ENCODE data around the gene NOL4L.

Gene NOL4L

DNA sequence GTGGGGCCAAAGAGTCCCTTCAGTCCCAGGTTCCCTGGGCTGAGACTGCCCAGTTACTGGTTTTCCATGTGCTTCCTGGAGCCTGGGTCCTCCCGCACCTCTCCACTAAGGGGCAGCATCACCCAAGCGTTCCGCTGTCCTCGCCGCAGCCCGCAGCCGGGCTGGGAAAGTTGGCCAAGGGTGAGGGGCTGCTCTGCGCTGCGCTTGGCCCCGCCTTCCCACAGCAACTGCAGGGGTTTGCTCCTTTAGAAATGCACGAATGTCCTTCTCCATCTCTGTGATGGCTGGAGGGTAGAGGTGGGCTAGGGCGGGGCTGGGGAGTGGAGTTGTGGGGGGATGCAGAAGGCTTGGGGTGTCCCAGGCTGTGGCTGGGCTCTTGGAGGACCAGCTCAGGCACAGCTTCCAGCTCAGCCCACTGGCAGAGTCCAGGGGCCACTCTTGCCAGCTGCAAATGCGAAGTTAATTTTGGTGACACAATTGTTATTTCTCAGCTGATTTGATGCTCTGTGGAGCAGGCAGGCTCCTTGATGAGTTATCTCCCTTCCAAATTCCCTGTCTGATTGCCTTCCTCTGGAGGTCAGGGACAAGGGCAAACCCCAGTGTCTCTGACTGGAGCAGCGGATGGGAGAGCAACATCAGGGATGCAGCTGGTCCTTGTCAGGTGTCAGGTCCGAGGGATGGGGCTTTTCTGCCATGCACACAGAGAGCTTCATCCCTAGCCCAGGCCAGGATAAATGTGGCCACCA lies 63.2 kb downstream of the NOL4L start:
- peak; percentile 47 for DNase-seq

DNA sequence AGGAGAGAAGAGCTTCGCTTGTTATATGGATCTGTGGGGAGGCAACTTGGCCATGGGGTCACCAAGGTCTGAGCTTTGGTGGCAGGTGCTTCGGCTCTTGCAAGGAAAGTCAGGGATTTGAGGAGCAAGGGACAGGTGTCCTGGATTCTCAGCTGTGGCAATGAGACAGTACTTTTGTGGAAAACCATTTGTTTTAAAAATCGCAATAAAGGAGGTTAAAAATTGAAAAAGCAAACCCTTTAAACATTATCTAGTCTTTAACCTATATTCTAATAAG lies 64.3 kb downstream of the NOL4L start:
- DNase-seq = no peak

DNA sequence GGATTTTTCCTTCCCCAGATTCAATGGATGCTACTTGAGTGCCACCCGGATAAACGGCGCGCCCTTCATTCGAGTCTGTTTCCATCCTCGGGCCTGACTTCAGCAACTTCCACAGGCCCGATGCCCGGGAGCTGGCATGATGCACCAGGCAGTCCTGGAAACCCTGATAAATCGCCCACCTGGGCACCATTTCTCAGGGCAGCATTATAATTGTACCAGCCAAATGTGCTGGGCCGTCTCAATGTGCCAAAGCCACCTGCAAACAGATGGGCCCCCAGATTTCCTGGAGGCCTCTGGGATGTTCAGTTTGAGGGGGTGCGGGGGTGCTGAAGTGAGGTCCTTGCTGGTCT lies 65.8 kb downstream of the NOL4L start:
- DNase-seq = no peak

DNA sequence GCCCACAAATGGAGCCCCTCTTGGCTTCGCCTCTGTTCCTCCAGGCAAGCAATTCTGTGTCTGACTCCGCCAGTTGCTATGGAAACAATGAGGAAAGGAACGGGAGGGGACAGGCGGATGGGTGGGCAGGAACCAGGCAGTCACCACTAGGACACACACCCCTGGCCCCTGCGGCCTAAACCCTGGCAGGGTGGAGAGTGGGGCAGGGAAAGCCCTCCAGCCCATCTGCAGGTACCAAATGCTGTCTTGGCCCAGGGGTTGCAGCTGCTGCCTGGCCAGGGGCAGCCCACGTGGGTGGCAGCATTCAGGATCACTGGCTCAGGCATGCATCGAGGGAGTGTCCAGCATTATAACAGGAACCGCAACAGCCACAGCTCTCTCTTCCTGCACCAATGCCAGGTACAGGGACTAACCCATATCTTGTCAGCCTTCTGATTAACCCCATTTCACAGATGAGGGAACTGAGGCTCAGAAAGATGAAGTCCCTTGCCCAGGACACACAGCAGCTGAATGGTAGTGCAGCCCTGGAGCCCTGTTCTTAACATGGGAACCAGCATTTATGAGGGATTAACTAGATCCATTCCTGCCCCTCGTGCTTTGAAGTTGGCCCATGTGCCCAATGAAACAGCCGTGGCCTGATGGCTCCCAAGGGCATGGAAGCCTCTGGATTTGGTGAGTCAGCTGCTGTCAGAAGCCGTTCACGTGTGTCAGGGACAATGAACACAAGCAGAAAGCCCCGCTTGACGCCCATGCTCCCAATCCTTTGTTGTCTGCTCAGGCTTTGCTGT lies 66.3 kb downstream of the NOL4L start:
- no peak for DNase-seq

DNA sequence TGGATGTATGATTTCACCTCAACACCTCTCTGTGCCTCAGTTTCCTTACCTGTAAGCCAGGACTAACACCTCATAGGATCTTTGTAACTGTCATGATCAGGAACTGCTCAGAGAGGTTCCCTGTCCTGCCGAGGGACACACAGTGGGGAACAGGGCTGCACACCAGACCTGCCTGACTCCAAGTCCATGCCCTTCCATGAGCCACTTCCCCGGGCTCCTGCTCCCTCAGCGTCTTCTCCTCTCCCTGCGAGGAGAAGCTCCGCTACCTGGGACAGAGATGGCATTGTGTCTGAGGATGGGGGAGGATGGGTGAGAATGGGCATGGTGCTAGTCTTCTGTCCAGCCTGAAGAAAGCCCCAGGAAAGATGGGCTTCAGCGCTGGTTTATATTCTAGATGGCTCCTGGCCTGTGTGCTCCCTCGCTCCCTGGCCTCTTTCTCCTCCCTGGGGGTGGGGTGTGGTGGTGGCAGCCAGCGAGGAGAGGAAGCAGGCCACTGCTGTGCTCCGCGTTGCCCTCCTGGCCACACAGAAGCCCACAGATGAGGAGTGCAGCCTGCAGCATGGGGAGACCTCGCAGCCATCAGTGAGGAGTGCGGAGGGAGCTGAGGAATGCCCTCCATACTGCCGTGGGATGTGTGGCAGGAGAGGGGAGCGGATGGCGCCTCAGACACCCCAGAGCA lies 67.1 kb downstream of the NOL4L start:
- no peak for DNase-seq

DNA sequence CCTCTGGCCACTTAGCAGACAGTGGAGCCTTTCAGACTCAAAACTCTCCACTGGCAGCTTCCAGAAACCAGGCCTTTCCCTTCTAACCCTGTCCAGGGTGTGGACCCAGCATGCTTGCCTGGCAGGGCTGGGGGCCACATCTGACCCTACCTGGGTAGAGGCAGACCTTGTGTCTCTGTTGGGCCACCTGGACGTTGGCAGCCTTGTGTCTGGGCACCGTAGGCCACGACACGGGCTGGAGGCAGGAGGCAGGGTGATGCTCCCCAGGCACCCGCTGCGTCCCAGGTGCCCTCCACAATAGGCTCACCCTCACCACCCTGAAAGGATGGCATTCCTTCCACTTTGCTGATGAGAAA lies 67.6 kb downstream of the NOL4L start:
- no peak for DNase-seq

DNA sequence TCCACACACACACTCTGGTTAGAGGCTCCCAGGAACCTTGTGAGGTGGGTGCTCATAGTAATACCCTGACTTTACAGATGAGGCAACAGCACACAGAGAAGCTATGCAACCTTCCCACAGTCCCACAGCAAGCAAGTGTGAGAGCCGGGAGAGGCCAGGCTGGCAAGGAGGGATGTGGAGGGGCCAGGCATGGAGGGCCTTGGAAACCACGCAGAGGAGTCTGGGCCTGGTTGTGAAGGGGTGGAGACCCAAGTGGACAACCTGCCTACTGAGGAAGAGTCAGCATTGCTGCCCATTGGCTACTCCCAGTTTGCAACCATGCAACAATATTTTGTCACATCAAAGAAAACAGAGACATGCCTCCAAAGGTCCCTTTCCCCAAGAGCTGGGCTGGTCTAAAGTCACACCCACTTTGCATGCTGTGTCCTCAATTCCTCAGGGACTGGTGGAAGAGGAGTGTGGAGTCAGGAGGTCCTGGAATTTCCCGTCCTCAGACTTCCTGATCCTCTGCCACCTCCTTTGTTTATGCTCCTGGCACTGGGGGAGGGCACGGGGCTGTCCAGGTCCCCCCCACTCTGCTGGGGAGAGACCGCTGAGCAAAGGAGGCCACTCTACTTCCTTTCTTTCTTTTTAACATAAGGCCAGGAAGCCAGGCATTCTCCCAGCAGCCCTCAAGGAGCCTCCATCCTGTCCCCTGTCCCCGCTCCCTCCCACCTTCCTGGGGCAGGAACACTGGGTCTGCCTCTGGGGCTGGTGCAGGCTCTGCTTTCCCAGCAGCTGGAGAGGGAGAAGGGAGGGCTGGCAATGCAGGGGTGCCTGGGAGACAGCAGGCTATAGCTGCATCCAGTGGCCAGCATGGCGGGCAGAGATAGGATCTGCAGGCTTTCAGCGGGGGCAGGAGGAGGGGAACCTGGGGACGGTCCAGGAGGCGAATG lies 68.3 kb downstream of the NOL4L start:
- DNase-seq = no peak

DNA sequence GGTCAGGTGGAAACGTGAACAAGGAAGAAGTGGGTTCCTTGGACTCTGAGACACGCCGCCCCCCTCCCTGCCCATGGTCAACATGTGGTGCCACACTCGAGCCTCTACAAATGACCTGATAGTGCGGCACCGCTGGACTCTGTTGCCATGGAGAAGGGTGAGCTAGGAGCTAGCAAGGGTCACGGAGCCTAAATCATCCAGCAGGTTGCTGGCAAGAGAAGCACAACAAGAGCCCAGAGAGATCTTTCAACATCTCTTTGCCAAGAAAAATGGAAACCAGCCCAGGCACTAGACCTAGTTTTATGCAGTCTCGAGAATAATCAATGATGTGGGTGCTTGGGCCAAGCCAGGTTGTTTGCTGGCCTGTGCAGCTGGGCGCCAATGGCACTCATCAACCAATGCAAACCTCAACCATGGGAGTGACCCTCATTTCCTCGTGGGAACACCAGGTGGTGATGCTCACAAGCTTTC lies 69.5 kb downstream of the NOL4L start:
- DNase-seq = no peak

DNA sequence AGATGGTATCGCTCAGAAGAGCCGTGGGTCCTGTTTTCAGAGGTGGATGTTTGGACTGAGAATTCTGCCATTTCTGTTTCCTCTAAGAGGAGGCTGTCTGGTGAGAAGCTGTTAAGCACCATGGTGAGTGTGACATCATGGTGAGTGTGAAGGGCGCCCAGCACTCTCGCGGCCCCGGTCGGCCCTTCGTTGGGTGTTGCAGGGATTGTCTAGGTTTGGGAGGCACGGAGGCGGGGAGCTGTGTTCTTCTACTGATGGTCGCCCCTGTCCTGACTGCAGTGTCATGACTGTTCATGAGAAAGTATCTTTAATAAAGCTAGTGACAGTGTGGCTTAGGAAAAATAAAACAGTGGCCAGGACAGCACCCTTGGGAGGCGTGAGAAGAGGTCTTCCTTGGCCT lies 70.4 kb downstream of the NOL4L start:
- DNase-seq = no peak

DNA sequence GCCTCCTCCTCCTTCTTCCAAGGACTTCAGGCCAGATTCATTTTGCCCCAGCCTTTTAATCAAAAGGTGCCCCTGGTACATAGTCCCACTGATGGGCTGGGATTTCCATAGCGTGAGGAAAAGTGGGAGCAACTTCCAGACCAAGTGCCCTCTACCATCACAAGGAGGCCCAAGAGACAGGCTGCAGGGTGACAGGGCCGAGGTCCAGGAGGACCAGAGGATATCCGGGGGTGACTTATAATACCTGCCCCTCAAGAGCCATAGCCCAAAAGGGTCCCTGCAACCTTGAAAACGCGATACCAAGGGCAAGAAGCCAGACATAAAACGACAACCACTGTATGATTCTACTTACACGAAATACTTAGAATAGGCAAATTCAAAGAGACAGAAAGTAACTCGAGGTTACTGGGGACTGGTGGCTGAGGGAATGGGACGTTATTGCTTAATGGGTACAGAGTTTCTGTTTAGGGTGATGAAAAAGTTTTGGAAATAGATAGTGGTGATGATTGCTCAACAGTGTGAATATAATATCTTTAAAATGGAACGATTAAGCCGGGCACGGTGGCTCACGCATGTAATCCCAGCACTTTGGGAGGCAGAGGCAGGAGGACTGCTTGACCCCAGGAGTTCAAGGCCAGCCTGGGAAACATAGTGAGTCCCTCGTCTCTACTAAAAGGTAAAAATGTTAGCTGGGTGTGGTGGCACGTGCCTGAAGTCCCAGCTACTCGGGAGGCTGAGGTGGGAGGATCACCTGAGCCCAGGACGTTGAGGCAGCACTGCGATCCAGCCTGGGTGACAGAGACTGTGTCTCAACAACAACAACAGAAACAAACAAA lies 71.9 kb downstream of the NOL4L start:
- DNase-seq = no peak

DNA sequence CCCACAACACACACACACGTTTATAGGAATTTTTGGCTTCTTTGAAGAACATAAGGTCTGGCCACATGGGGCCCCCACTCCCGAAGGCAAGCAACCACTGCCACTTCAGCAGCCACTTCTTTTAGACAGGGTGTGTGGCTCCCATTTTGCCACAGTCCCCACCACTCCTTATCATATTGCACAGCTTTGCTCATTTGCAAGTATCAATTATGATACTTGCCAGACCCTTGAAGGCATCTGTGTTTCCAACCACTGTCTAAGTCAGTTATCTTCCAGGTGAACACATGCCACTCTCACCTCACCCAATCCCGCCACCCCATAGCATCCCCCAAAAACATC lies 73.1 kb downstream of the NOL4L start:
- DNase-seq = no peak

DNA sequence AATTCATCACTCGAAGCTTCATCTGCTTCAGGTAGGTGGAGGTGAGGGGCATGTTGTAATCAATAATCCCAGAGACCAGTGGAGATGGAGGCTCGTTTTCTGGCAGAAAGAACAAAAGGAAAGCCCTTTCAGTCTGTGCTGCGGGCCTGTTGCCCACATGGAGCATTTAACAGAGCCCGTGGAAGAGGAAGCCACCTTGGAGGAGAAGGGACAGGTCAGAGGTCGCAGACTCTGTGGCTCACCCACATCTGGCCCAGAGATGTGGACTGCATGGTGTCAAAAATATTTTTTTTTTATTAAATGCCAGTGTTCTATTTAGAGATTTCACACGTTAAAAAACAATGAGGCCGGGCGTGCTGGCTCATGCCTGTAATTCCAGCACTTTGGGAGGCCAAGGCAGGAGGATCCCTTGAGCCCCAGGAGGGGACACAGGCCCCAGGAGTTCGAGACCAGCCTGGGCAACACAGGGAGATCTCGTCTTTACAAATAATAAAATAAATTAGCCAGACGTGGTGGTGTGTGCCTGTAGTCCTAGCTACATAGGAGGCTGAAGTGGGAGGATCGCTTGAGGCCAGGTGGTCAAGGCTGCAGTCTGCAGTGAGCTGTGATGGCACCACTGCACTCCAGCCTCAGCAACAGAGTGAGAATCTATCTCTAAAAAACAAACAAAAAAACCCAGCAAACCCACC lies 73.6 kb downstream of the NOL4L start:
- no peak for DNase-seq

DNA sequence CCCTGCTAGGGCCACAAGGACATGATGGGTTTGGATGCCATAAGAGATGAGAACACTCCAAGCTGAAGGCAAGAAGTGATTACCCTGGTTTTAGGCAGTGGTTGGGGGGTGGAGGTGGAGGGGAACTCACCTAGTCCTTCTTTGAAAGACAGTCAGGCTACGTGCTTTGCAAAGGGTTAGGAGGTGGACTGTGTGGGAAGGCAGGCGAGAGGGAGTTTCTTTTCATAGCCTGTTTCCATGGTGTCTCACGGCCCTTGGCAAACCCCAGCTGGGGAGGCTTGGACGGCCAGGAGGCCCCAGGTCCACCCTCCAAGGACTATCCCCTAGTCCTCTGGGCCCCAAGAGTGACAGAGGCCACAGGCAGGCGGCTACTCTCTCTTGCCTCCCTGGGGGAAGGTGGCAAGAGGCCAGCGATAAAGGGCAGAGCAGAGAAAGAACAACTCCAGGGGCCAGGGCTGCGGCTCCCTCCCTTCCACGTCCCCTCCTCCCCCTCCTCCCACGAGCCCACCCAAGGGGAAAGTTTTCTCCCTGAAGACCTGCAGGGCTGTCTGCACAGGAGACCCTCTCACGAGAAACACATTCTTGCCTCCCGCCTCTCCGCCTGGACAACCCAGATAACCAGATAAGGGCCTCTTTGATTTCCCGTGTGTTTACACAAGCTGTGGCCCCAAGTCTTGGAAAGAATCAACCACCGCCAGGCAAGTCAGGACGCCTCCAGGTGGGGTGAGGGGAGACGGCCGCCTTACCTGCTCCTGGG lies 74.4 kb downstream of the NOL4L start:
- no peak for DNase-seq

DNA sequence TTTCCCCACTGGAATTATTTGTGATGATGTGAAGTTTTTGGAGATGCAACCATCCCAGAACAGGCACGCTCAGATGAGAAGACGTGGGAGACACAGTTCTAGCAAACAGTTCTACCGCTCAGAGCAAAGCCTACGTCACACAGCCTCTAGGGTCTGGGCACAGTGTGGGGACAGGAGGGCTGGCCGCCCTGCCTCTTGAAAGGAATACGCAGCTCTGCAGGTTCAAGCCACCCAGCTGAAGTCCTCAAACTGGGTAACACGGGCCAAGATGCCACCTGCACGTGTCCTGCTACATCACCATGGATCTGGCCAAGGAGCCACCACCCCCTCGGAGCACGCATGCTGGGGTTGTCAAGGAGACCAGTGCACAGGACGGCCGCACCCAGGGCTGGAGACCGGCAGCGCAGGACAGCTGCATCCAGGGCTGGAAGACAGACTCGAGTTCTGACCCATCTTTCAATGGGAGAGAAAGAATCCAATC lies 75.0 kb downstream of the NOL4L start:
- no peak for DNase-seq

DNA sequence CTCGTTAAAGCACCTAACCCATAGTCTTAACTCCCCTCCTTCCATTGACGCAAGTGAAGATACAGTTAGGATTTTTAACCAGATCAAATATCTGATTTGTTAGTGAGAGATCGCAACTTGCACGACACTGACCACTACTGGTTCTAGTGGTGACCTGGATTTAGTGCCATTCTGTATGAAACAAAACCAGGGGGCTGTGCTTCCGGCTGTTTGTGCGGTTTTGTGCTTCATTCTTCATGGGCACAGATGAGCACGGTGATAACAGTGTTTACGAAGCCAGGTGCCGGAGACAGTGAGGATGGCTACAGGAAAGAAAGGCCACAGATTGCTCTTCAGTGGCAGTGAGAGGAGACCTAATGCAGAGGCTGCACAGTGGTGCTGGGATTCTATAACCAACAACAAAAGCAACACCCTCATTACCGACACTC lies 75.5 kb downstream of the NOL4L start:
- DNase-seq = no peak

DNA sequence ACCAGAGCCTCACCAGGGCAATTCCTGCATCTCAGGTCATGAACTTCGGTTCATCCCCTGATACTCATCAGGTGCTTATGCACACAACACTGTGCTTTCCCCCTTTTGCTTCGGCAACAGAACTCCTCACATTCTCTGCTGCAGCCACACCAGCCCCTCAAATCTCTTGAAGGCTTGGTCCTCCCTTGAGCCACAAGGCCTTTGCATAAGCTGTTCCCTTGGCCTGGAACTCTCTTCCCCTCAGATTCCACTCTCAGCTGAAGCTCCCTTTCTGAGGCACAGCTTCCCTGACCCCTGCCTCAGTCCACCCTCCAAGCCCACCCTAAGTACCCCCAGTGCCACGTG lies 76.4 kb downstream of the NOL4L start:
- DNase-seq = no peak

DNA sequence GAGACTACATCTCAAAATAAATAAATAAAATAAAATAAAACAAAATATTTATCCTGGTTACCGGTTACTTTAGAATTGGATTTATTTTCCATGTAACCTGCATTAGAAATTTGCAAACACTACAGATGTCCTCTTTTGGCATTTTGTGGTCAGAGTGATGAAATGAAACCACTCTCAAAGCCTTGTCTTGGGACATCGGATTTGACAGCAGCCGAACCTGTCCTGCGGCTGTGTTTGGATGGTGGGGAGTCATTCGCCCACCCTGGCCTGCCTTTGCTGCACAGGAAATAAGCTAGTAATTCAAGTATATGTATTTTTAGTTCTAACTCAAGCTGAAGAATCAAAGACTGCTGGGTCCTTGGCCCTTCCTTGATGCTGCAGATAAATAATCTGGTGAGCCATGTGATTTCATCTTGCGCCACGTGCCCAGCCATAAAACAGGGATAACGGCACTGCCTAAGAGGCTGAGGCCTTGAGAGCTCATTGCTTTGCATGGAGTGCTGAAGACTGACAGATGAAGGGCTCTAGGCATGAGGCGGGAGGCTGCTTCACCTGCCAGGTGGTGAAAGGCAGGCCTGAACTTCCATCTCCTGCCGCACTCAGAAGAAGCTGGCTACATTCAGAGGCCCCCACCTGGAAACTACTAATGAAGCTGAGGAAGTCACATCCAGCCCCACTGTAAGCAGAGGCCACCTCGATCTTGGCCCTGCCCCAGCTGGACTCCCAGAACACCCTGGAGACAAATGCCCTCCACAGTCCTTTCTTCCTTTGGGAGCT lies 76.9 kb downstream of the NOL4L start:
- no peak for DNase-seq

DNA sequence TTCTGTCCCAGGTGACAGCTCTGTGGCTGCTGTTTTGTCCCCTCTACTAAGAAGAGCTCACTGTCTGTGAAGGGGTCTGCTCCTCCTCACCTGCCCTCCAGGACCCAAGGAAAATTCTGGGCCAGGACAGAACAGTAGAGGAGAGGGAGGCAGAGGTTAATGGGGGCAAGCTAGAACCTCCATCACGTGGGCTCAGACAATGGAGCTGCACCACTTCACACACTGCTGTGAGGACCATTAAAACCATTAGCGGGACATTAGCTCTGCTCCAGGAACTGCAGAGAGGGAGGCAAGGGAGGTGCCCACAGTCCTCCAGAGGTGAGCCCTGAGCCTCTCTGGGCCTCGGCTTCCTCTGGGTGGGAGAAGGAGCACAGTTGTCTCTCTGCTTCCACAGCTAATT lies 78.4 kb downstream of the NOL4L start:
- no peak for DNase-seq

DNA sequence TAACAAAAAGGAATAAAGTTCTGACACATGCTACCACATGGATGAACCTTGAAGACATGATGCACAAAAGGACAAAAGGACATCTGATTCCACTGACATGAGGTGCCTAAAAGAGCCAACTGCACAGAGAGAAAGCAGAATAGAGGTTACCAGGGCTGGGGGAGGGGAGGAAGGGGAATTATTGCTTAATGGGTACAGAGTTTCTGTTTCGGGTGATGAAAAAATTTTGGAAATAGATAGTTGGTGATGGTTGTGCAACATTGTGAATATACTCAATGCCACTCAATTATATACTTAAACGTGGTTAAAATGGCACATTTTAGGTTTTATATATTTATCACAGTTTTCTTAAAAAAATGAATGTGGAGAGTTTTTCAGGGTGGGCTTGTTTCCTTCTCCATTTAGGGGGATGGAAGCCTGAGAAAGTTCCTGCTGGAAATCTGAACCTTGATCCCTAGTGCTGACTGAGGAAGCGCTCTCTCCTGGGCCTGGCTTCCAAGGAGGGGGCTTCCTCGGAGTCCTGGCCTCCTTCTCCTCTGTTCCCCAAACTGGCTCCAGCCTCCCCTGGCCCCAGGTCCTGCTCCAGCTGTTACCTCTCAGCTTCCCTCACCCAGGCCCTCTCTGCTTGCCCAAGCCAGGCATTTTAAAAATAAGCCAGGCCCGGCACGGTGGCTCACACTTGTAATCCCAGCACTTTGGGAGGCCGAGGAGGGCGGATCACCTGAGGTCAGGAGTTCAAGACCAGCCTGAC lies 79.2 kb downstream of the NOL4L start:
- DNase-seq = no peak

All from NCI-H1694 (cell line).